ENCODE results near the gene RLN3. TPM values are rescaled to one million over a fixed set of nuclear protein-coding genes. Genes with fewer than 3 reads are reported as not detected.

The RLN3 gene, protein sequence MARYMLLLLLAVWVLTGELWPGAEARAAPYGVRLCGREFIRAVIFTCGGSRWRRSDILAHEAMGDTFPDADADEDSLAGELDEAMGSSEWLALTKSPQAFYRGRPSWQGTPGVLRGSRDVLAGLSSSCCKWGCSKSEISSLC
- total RNA-seq = under 1 TPM in 1 of 6 donors, not detected in 5; 0.43 TPM

DNA sequence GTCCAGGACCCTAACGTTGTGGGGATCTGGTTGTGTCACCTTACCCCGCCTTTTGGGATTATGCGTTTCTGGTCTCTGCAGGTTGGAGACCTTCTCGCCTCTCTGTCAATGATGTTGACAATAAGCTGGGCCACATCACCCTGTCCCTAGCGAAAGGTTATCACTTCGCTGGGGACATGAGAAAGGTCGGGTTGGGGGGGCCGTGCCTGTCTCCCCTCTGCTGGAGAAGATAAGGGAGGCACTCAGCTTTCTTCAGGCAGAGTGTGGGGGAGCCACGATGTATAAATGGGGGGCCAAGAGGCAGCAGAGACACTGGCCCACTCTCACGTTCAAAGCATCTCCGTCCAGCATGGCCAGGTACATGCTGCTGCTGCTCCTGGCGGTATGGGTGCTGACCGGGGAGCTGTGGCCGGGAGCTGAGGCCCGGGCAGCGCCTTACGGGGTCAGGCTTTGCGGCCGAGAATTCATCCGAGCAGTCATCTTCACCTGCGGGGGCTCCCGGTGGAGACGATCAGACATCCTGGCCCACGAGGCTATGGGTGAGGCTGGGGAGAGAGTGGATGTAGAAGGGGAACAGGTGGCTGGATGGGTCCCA, at the start of gene RLN3:
Gene RLN3 (plus strand): TSS at position 293 of the 595 bp plus-strand sequence. CDS start 57 bp downstream, at position 350.
- Histone ChIP-seq H3K4me1 (peaks cover 15 to 34% (median 21%) of the 10 kb centered on the region in 4 donors), H3K27ac (no peak within 1 kb of the TSS), H3K9me3 (no peaks in the 10 kb centered on the region), H3K36me3 (no peaks in the 10 kb centered on the region), H3K4me3 (no peak within 1 kb of the TSS), H3K27me3 (no peaks in the 10 kb centered on the region)
- 60 to 74% methylated on average over 22 to 24 of the region's 24 CpGs for WGBS, 2 donors
- TF ChIP-seq EP300 (IDR thresholded peaks at IDR 0.05) (no peak), POLR2AphosphoS5 (IDR thresholded peaks at IDR 0.05) (no peak), POLR2A (IDR thresholded peaks at IDR 0.05) (no peak)
- TF ChIP-seq, protein P1, sequence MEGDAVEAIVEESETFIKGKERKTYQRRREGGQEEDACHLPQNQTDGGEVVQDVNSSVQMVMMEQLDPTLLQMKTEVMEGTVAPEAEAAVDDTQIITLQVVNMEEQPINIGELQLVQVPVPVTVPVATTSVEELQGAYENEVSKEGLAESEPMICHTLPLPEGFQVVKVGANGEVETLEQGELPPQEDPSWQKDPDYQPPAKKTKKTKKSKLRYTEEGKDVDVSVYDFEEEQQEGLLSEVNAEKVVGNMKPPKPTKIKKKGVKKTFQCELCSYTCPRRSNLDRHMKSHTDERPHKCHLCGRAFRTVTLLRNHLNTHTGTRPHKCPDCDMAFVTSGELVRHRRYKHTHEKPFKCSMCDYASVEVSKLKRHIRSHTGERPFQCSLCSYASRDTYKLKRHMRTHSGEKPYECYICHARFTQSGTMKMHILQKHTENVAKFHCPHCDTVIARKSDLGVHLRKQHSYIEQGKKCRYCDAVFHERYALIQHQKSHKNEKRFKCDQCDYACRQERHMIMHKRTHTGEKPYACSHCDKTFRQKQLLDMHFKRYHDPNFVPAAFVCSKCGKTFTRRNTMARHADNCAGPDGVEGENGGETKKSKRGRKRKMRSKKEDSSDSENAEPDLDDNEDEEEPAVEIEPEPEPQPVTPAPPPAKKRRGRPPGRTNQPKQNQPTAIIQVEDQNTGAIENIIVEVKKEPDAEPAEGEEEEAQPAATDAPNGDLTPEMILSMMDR (IDR thresholded peaks at IDR 0.05) = no peak
- DNase-seq (no peak), ATAC-seq (ENCODE audit: low FRiP score in 2 of 2) (no peak)

DNA sequence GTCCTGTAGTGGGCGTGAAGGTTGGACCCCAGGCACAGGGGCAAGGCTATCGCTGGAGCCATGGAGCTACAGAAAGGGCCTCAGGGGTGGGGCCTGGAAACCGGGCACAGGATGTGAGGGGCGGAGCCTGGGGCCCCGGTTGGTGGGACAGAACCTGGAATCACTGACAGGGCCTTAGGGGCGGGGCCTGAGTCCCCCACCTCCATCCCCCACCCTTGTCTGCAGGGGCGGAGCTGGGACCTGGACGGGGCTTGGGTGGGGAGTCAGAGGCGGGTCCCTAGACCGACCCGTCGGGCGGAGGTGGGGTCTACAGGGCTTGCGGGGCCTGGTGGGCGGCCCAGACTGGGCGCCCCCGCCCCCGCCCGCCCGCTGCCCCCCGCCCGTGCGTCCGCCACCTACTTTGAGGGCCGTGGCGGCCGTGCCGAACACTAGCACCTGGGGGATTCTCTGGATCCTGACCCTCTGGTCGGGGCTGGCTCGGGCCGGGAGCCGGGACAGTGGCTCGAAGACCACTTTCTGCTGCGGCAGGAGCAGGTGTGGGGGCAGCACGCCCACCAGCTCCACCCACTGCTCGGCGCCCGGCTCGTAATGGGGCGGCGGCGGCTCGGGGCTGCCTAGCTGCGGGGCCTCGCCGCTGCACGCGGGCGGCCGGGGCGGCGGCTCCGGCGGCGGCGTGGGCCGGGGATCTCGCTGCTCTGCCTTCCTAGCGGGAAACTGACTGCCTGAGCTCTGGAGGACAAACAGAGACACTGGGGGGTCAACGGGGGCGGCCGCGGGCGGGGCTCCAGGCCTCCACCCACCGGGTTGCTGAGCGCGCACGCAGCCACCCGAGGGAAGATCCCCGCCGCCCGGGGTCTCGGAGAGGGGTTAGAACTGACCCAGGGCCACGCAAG, 49.4 kb upstream of the RLN3 start:
- H3K4me1 ChIP-seq = peaks cover 12 to 23% (median 17%) of the 10 kb centered on the region in 4 donors
- ATAC-seq (ENCODE audit: low FRiP score in 2 of 2) (peak; percentile 75 to 83), DNase-seq (peak; percentile 85 to 90)
- H3K9me3 ChIP-seq = no peaks in the 10 kb centered on the region
- 17 to 24% methylated on average over 6 to 46 of the region's 74 CpGs for WGBS, 2 donors
- H3K27ac ChIP-seq = peak overlapping the region; percentile 66 to 85 (median 82)
- peaks cover 0 to 34% (median 16%) of the 10 kb centered on the region in 4 donors for H3K36me3 ChIP-seq
- TF ChIP-seq, protein P1 (IDR thresholded peaks at IDR 0.05) = peak in 1 of 6 experiments; percentile 27
- TF ChIP-seq POLR2AphosphoS5 (IDR thresholded peaks at IDR 0.05) (peak in 1 of 2 donors; percentile 38), EP300 (IDR thresholded peaks at IDR 0.05) (no peak), POLR2A (IDR thresholded peaks at IDR 0.05) (peak in 1 of 4 donors; percentile 44)
- peak overlapping the region; percentile 14 to 63 (median 52) for H3K4me3 ChIP-seq
- no peaks in the 10 kb centered on the region for H3K27me3 ChIP-seq

DNA sequence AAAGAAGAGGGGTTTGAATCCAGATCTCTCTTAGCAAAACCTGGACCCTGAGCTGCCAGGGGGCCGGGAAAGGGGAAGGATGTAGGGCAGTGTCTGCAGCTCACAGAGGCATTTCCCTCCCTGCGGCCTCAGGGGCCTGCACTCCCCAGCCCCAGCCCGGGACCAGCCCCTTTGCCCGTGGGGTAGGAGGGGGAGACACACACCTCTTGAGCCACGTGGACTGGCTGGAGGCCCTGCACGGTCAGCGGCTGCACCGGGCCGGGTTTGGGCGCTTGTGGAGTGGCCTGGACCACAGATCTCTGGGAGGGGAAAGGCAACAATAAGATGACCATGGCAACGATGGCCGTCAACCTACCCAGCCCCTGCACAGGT, 48.7 kb upstream of the RLN3 start:
- H3K4me3 ChIP-seq = peak overlapping the region in 3 of 4 donors; percentile 50 to 63 (median 53)
- 47% methylated on average over 3 of the region's 12 CpGs; no CpG with 5 or more reads in 1 of the 2 donors for WGBS, 2 donors
- peak; percentile 6 for ATAC-seq (ENCODE audit: low FRiP score in 2 of 2)

DNA sequence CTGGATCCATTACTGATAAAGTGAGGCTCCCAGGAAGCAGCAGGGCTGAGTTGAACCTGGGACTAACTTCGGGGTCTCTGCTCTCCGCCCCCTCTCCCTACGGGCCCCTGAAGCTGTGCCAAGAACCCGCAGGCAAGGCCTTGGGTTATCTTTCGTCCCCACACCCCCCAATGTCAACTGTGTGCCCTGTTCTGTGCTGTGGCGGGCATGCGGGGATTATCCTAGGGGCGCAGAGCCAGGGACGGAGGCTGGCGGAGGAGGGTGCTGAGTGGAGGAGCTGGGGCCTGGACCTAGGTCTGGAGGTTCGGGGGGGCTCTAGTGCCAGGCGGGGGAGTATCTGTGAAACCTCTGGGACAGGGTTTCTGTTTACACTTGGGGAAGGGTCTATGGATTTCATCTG, 48.3 kb upstream of the RLN3 start:
- DNase-seq = no peak
- peaks cover 12 to 24% (median 20%) of the 10 kb centered on the region in 4 donors for H3K4me1 ChIP-seq
- H3K27me3 ChIP-seq = no peaks in the 10 kb centered on the region
- WGBS, 2 donors = 78 to 90% methylated on average over 12 of the region's 12 CpGs
- TF ChIP-seq EP300 (IDR thresholded peaks at IDR 0.05) (no peak), POLR2A (IDR thresholded peaks at IDR 0.05) (no peak), POLR2AphosphoS5 (IDR thresholded peaks at IDR 0.05) (no peak)
- TF ChIP-seq, protein P1 (IDR thresholded peaks at IDR 0.05) = no peak
- H3K27ac ChIP-seq = peak overlapping the region in 2 of 4 donors; percentile 80 to 85
- no peak for ATAC-seq (ENCODE audit: low FRiP score in 2 of 2)
- H3K36me3 ChIP-seq = peaks cover 0 to 34% (median 12%) of the 10 kb centered on the region in 4 donors
- H3K4me3 ChIP-seq = peak overlapping the region in 1 of 4 donors; percentile 50
- no peaks in the 10 kb centered on the region for H3K9me3 ChIP-seq

More for the DNA sequence above, 48.7 kb upstream of the RLN3 start:
- Histone ChIP-seq H3K9me3 (no peaks in the 10 kb centered on the region), H3K27ac (peak overlapping the region; percentile 66 to 85 (median 82)), H3K27me3 (no peaks in the 10 kb centered on the region), H3K36me3 (peaks cover 0 to 34% (median 13%) of the 10 kb centered on the region in 4 donors), H3K4me1 (peaks cover 12 to 23% (median 17%) of the 10 kb centered on the region in 4 donors)
- TF ChIP-seq EP300 (IDR thresholded peaks at IDR 0.05) (no peak), POLR2A (IDR thresholded peaks at IDR 0.05) (no peak), POLR2AphosphoS5 (IDR thresholded peaks at IDR 0.05) (no peak)
- TF ChIP-seq, protein P1 (IDR thresholded peaks at IDR 0.05) = no peak
- peak in 1 of 2 donors; percentile 77 for DNase-seq
